Retinal pigment epithelial cell (primary cell): ENCODE results near the gene C9orf72.
A peak's percentile ranks its signal among the peaks of the same experiment; 100 is the strongest.
"Not testable (repeated sequence)": the region's sequence is repeated elsewhere in the genome, so short reads cannot be mapped to it uniquely, and the experiment has no call there.

Experiments used
- DNase-seq: peaks from one replicate; pipeline ENCODE4 v3.0.0-alpha.2; 2010; ENCODE audit warnings: low read depth
- H3K4me3 ChIP-seq: 2 replicates; pipeline ENCODE4 v1.5.1; 2011; ENCODE audit warnings: mild to moderate bottlenecking, low read length, control low read depth, moderate library complexity
- TF ChIP-seq, protein P1 (sequence below): conservative IDR thresholded peaks from 2 replicates; pipeline ENCODE4 v1.5.1; 2011; ENCODE audit warnings: low read depth, low read length, control low read depth, inconsistent platforms

The C9orf72 gene, protein sequence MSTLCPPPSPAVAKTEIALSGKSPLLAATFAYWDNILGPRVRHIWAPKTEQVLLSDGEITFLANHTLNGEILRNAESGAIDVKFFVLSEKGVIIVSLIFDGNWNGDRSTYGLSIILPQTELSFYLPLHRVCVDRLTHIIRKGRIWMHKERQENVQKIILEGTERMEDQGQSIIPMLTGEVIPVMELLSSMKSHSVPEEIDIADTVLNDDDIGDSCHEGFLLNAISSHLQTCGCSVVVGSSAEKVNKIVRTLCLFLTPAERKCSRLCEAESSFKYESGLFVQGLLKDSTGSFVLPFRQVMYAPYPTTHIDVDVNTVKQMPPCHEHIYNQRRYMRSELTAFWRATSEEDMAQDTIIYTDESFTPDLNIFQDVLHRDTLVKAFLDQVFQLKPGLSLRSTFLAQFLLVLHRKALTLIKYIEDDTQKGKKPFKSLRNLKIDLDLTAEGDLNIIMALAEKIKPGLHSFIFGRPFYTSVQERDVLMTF

DNA sequence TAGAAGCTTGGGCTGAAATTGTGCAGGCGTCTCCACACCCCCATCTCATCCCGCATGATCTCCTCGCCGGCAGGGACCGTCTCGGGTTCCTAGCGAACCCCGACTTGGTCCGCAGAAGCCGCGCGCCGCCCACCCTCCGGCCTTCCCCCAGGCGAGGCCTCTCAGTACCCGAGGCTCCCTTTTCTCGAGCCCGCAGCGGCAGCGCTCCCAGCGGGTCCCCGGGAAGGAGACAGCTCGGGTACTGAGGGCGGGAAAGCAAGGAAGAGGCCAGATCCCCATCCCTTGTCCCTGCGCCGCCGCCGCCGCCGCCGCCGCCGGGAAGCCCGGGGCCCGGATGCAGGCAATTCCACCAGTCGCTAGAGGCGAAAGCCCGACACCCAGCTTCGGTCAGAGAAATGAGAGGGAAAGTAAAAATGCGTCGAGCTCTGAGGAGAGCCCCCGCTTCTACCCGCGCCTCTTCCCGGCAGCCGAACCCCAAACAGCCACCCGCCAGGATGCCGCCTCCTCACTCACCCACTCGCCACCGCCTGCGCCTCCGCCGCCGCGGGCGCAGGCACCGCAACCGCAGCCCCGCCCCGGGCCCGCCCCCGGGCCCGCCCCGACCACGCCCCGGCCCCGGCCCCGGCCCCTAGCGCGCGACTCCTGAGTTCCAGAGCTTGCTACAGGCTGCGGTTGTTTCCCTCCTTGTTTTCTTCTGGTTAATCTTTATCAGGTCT is at the start of gene C9orf72:
Gene C9orf72, minus strand, starts transcription at position 564 of the 716 bp plus-strand sequence. CDS start 6,361 bp downstream, outside the sequence.
- TF ChIP-seq, protein P1, sequence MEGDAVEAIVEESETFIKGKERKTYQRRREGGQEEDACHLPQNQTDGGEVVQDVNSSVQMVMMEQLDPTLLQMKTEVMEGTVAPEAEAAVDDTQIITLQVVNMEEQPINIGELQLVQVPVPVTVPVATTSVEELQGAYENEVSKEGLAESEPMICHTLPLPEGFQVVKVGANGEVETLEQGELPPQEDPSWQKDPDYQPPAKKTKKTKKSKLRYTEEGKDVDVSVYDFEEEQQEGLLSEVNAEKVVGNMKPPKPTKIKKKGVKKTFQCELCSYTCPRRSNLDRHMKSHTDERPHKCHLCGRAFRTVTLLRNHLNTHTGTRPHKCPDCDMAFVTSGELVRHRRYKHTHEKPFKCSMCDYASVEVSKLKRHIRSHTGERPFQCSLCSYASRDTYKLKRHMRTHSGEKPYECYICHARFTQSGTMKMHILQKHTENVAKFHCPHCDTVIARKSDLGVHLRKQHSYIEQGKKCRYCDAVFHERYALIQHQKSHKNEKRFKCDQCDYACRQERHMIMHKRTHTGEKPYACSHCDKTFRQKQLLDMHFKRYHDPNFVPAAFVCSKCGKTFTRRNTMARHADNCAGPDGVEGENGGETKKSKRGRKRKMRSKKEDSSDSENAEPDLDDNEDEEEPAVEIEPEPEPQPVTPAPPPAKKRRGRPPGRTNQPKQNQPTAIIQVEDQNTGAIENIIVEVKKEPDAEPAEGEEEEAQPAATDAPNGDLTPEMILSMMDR, result no peak
- DNase-seq, result no peak
- H3K4me3 ChIP-seq, result peak within 1 kb of the TSS; percentile 68

DNA sequence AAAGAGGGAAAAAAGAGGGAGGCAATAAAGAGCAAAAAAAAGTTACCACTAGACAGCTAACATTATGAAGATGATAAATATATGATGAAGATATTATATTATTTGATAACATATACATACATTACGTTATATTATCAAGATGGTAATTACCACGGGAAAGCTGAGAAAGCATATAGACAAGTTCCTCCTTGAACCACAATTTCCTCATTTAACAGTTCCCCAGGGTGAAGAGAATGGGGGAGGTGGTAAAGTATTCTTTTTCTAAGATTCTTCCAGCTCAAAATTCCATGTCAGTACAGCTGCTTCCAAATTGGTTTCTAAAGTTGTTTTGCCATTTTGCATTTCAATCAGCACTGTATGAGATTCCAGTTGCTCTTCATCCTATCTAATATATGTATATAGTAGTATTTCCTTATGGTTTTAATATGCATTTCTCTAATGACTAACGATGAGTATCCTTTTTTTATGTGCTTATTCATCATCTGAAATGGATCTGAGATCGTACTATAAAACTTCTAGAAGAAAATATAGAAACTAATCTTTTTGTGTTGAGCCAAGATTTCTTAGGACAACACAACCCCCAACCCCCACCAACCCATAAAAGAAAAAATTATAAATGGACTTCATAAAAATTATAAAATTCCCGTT is 49.5 kb upstream of the C9orf72 start:
- H3K4me3 ChIP-seq, result no peak overlapping the region
- TF ChIP-seq, protein P1, result no peak
- DNase-seq, result no peak

DNA sequence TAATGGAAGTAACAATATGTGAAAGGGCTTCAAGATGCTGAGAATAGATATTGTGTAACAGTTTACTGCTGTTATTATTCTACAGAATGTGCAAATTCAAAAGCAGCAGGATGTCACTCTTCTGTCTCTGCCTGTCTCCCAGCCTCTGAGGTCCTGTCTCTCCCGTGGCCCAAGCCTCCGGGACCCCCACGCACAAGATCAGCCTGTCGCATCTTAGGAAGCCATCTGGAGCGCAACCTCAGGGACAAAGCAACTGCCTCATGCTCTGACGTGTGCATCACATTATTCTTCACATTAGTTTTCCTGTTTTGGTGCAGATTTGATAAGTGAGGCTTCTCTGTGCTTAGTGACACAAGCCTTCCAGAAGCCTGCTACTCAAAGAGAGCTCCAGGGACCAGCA is 46.5 kb upstream of the C9orf72 start:
- H3K4me3 ChIP-seq, result no peak overlapping the region
- DNase-seq, result no peak
- TF ChIP-seq, protein P1, result no peak

DNA sequence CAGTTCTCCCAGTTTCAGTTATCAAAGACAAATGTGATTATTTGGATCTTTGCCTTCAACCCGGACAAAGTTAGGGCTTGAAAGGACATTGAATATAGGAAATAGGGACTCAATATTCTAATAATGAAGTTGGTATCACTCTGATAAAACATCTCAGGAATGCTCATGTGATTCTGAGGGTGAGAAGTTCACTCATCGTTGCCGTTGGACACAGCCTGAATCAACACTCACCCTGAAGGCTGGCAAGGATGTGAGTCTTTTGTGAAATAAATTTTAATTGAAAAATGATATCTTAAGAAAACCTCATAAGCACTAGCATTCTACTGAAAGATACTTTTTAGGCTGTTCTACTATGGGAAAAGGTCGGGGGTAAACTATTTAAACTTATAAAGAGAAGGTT is 44.8 kb upstream of the C9orf72 start:
- TF ChIP-seq, protein P1, result no peak
- H3K4me3 ChIP-seq, result no peak overlapping the region
- peak; percentile 53 for DNase-seq

DNA sequence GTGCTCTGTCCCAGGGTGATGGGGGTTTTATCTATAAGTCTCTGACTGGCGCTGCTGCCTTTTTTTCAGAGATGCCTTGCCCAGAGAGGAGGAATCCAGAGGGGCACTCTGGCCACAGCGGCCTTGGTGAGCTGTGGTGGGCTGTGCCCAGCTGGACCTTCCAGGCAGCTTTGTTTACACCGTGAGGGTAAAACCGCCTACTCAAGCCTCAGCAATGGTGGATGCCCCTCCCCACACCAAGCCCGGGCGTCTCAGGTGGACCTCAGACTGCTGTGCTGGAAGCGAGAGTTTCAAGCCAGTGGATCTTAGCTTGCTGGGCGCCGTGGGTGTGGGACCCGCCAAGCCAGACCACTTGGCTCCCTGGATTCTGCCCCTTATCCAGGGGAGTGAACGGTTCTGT is 41.3 kb upstream of the C9orf72 start:
- H3K4me3 ChIP-seq, result no peak overlapping the region
- TF ChIP-seq, protein P1, result no peak

DNA sequence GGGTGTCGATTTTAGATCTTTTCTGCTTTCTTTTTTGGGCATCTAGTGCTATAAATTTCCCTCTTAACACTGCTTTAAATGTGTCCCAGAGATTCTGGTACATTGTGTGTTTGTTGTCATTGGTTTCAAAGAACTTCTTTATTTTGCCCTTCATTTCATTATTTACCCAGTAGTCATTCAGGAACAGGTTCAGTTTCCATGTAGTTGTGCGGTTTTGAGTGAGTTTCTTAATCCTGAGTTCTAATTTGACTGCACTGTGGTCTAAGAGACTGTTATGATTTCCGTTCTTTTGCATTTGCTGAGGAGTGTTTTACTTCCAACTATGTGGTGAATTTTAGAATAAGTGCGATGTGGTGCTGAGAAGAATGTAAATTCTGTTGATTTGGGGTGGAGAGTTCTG is 38.8 kb upstream of the C9orf72 start:
- H3K4me3 ChIP-seq, DNase-seq: not testable (repeated sequence)

More for the DNA sequence above, 41.3 kb upstream of the C9orf72 start:
- no peak for DNase-seq

DNA sequence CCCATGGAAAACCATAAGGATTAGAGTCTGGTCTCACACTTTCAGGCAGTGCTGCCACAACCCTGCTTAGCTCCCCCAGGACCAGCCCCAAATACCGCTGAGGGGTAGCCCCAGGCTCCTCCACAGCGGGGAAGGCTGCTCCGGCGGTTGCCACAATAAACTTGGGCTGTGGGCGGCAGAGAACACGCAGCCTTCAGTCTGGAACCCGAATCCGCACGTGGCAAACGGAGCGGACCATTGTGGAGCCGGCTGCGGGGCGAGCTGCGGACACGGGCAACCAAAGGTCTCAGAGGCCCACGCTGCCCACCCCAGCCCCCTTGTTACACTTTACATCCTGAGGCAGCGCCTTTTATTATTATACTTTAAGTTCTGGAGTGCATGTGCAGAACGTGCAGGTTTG is 37.3 kb upstream of the C9orf72 start:
- DNase-seq, result no peak
- TF ChIP-seq, protein P1, result no peak
- no peak overlapping the region for H3K4me3 ChIP-seq
